Anterior cingulate cortex (tissue), 58 donors: Measurements from ENCODE around the gene TAAR6.
"Not testable (repeated sequence)": the region's sequence is repeated elsewhere in the genome, so short reads cannot be mapped to it uniquely, and the experiment has no call there.

Source experiments
- DNase-seq, 58 donors: peaks; one replicate each; lab custom pipeline; 2025; lab: John Stamatoyannopoulos, UW

TAAR6 gene

GRCh38 chr6:132587424-132587823, 17.3 kb downstream of the TAAR6 start:
- no peak for DNase-seq

- DNase-seq, result no peak
Measured at GRCh38 chr6:132589454-132589853, 19.3 kb downstream of the TAAR6 start, which contains the start of gene TAAR5. TAAR5 (minus strand) TSS chr6:132589741; CDS start chr6:132589686, 55 bp downstream.

GRCh38 chr6:132590362-132590761, 20.2 kb downstream of the TAAR6 start:
- no peak for DNase-seq

GRCh38 chr6:132592855-132593254, 22.7 kb downstream of the TAAR6 start:
- DNase-seq, result no peak

GRCh38 chr6:132596201-132596600, 26.1 kb downstream of the TAAR6 start:
- DNase-seq, result no peak

GRCh38 chr6:132598473-132598872, 28.4 kb downstream of the TAAR6 start:
- DNase-seq, result no peak

- not testable (repeated sequence) for DNase-seq
Measured at GRCh38 chr6:132600900-132601299, 30.8 kb downstream of the TAAR6 start.

GRCh38 chr6:132604635-132605152, 34.6 kb downstream of the TAAR6 start:
- DNase-seq, result no peak

- no peak for DNase-seq
Measured at GRCh38 chr6:132607544-132608233, 37.6 kb downstream of the TAAR6 start.

- DNase-seq, result no peak
Measured at GRCh38 chr6:132611616-132612015, 41.5 kb downstream of the TAAR6 start.

- no peak for DNase-seq
Measured at GRCh38 chr6:132612449-132613108, 42.5 kb downstream of the TAAR6 start.

- DNase-seq, result no peak
Measured at GRCh38 chr6:132614554-132614953, 44.4 kb downstream of the TAAR6 start.

GRCh38 chr6:132616677-132617076, 46.6 kb downstream of the TAAR6 start:
- DNase-seq, result no peak
